Measurements from ENCODE around the gene RAB31. TPM values are rescaled to one million over a fixed set of nuclear protein-coding genes. Genes with fewer than 3 reads are reported as not detected.

The RAB31 gene
- total RNA-seq, 1 experiment from 2014 or later = 9.5 TPM

DNA sequence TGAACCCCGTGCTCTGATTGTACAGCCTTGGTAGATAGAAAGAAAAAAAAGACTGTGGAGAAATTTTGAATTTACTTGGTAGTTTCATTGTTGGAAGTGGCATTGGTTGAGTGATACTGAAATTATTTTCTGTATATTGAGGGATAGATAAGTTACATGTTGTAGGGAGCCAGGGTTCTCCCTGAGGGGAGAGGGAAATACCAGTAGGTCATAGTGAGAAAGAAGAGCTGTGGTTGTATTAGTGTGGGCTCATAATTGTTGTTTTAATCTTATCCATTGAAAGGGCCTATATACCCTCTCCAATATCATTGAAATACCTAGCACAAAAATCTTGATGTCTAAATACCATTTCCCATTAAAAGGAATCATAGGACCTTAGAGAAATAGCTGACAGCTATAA lies 16.9 kb upstream of the RAB31 start:
- no peaks in the 10 kb centered on the region for H3K9me3 Mint-ChIP-seq (ENCODE audit: unreplicated experiment)
- POLR2A ChIA-PET = no interaction called here

DNA sequence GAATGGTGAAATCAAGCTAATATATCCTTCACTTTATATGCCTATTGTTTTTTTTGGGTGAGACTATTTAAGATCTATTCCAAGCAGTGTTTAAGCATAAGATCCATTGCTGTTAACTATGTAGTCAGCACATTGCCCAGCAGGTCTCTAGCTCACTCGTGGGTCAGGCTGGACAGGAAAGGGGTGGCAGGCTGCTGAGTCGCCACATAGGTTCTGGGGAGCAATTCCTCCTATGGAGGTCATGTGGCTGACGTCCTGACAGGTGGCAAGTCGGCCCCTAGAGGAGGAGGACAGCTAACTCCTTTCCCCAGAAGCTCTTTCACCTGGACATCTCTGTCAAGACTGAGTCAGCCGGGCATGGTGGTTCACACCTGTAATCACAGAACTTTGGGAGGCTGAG lies 13.9 kb upstream of the RAB31 start:
- Histone ChIP-seq H3K27me3 (replicated peaks; ENCODE audit: control insufficient read depth, insufficient read depth, low read length) (no peaks in the 10 kb centered on the region), H3K4me1 (no peaks in the 10 kb centered on the region), H3K9me3 (no peaks in the 10 kb centered on the region), H3K36me3 (ENCODE audit: control insufficient read depth, insufficient read depth, low read length) (no peaks in the 10 kb centered on the region), H3K4me3 (ENCODE audit: low read depth, low read length) (no peak overlapping the region)
- Mint-ChIP-seq H3K27ac (ENCODE audit: unreplicated experiment) (no peak overlapping the region), H3K4me1 (ENCODE audit: low read depth, unreplicated experiment) (no peaks in the 10 kb centered on the region), H3K36me3 (ENCODE audit: insufficient read depth, unreplicated experiment) (no peaks in the 10 kb centered on the region), H3K4me3 (ENCODE audit: unreplicated experiment) (no peak overlapping the region), H3K27me3 (ENCODE audit: insufficient read depth, unreplicated experiment) (no peaks in the 10 kb centered on the region), H3K9me3 (ENCODE audit: unreplicated experiment) (no peaks in the 10 kb centered on the region)
- intact Hi-C loops (cut with micrococcal nuclease; ENCODE audit: unreplicated experiment) = no loop called here
- TF ChIP-seq, protein P1, sequence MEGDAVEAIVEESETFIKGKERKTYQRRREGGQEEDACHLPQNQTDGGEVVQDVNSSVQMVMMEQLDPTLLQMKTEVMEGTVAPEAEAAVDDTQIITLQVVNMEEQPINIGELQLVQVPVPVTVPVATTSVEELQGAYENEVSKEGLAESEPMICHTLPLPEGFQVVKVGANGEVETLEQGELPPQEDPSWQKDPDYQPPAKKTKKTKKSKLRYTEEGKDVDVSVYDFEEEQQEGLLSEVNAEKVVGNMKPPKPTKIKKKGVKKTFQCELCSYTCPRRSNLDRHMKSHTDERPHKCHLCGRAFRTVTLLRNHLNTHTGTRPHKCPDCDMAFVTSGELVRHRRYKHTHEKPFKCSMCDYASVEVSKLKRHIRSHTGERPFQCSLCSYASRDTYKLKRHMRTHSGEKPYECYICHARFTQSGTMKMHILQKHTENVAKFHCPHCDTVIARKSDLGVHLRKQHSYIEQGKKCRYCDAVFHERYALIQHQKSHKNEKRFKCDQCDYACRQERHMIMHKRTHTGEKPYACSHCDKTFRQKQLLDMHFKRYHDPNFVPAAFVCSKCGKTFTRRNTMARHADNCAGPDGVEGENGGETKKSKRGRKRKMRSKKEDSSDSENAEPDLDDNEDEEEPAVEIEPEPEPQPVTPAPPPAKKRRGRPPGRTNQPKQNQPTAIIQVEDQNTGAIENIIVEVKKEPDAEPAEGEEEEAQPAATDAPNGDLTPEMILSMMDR (IDR thresholded peaks at IDR 0.05; ENCODE audit: insufficient read depth in 1 of 2, low read depth in 1 of 2, low read length in 1 of 2, severe bottlenecking in 1 of 2, unreplicated experiment in 1 of 2) = no peak
- POLR2A ChIA-PET = interaction anchor here (0.7 kb wide), 1 partner anchor 20 kb away, joined by 3 read pairs; no protein-coding TSS in a partner anchor
- BruUV-seq (replicated peaks) = no TSS peak
- no peak for DNase-seq
- CTCF ChIA-PET = no interaction called here

More for the DNA sequence above, 16.9 kb upstream of the RAB31 start:
- no peak overlapping the region for H3K4me3 Mint-ChIP-seq (ENCODE audit: unreplicated experiment)
- Histone ChIP-seq H3K27me3 (replicated peaks; ENCODE audit: control insufficient read depth, insufficient read depth, low read length) (no peaks in the 10 kb centered on the region), H3K36me3 (ENCODE audit: control insufficient read depth, insufficient read depth, low read length) (no peaks in the 10 kb centered on the region), H3K4me1 (no peaks in the 10 kb centered on the region), H3K4me3 (ENCODE audit: low read depth, low read length) (no peak overlapping the region), H3K9me3 (no peaks in the 10 kb centered on the region)
- H3K27ac Mint-ChIP-seq (ENCODE audit: unreplicated experiment) = no peak overlapping the region
- CTCF ChIA-PET = no interaction called here
- TF ChIP-seq, protein P1 (IDR thresholded peaks at IDR 0.05; ENCODE audit: insufficient read depth in 1 of 2, low read depth in 1 of 2, low read length in 1 of 2, severe bottlenecking in 1 of 2, unreplicated experiment in 1 of 2) = no peak
- no peaks in the 10 kb centered on the region for H3K4me1 Mint-ChIP-seq (ENCODE audit: low read depth, unreplicated experiment)
- no peak for DNase-seq
- intact Hi-C loops (cut with micrococcal nuclease; ENCODE audit: unreplicated experiment) = no loop called here
- H3K36me3 Mint-ChIP-seq (ENCODE audit: insufficient read depth, unreplicated experiment) = no peaks in the 10 kb centered on the region
- no peaks in the 10 kb centered on the region for H3K27me3 Mint-ChIP-seq (ENCODE audit: insufficient read depth, unreplicated experiment)
- BruUV-seq (replicated peaks) = no TSS peak

DNA sequence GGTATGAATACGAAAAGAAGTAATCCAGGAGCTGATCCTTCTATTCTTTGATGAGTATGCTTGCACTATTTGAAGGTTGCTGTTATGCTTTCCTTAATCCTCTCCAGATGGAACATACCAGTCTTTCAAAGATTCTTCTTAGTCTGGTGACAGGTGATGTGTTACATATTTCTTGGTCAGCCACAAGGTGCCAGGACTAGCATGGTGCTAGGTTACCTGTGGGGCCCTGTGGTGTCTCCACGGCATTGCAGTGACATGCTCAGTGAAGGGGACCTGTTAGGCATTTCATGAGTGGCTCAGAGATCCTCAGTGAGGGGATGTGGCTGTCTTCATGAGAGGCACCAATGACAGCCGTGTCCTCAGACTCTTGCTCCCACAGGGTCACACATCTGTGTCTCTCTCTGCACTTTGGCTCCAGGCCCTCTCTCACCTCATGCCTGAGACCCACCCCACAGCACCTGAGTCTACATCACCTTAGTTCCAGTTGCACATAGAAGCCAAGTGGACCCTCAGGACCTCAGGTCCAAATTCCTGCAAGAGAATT lies 13.1 kb upstream of the RAB31 start:
- Mint-ChIP-seq H3K27ac (ENCODE audit: unreplicated experiment) (no peak overlapping the region), H3K4me3 (ENCODE audit: unreplicated experiment) (no peak overlapping the region), H3K9me3 (ENCODE audit: unreplicated experiment) (no peaks in the 10 kb centered on the region), H3K27me3 (ENCODE audit: insufficient read depth, unreplicated experiment) (no peaks in the 10 kb centered on the region), H3K36me3 (ENCODE audit: insufficient read depth, unreplicated experiment) (no peaks in the 10 kb centered on the region), H3K4me1 (ENCODE audit: low read depth, unreplicated experiment) (no peaks in the 10 kb centered on the region)
- CTCF ChIA-PET = no interaction called here
- no TSS peak for BruUV-seq (replicated peaks)
- POLR2A ChIA-PET = interaction anchor here (0.7 kb wide), 1 partner anchor 21 kb away, joined by 3 read pairs; no protein-coding TSS in a partner anchor
- TF ChIP-seq, protein P1 (IDR thresholded peaks at IDR 0.05; ENCODE audit: insufficient read depth in 1 of 2, low read depth in 1 of 2, low read length in 1 of 2, severe bottlenecking in 1 of 2, unreplicated experiment in 1 of 2) = peak in 1 of 2 experiments; percentile 3
- Histone ChIP-seq H3K4me1 (no peaks in the 10 kb centered on the region), H3K4me3 (ENCODE audit: low read depth, low read length) (no peak overlapping the region), H3K36me3 (ENCODE audit: control insufficient read depth, insufficient read depth, low read length) (no peaks in the 10 kb centered on the region), H3K9me3 (no peaks in the 10 kb centered on the region), H3K27me3 (replicated peaks; ENCODE audit: control insufficient read depth, insufficient read depth, low read length) (no peaks in the 10 kb centered on the region)
- no peak for DNase-seq
- intact Hi-C loops (cut with micrococcal nuclease; ENCODE audit: unreplicated experiment) = no loop called here
